IMR-90 (cell line): ENCODE data around the gene HUNK. TPM values are rescaled to one million over a fixed set of nuclear protein-coding genes. Genes with fewer than 3 reads are reported as not detected.
A peak's percentile ranks its signal among the peaks of the same experiment; 100 is the strongest.

ENCODE experiments used
- ATAC-seq: fragments of 200-7000 bp; cut with Tn5 transposase; 2 replicates; pipeline ENCODE4 v1.9.1; 2020; ENCODE audit warnings: low read depth, mild to moderate bottlenecking, moderate library complexity
- BruUV-seq: library from RNA; stranded (reverse); fragments of 400-500 nt; replicated peaks from 2 replicates; lab custom pipeline; 2021; lab: Mats Ljungman, UMichigan
- CTCF ChIA-PET: fragments of 300-600 bp; formaldehyde crosslinking; extraction: SDS; loops from one replicate; lab custom pipeline; 2021; ENCODE audit warnings: antibody characterized with exemption; lab: Yijun Ruan, JAX
- POLR2A ChIA-PET: fragments of 300-600 bp; sonication (Branson Sonifier 250); formaldehyde crosslinking; loops from one replicate; lab custom pipeline; 2022; ENCODE audit warnings: antibody characterized with exemption; ENCODE audit not compliant: unreplicated experiment; lab: Charles Lee
- DNase-seq: peaks from one replicate; pipeline ENCODE4 v3.0.0; 2013
- H2AFZ ChIP-seq: replicated peaks from 2 replicates; pipeline ENCODE3; 2013; ENCODE audit warnings: low read length, mild to moderate bottlenecking; ENCODE audit not compliant: poor library complexity
- H2AK5ac ChIP-seq: 2 replicates; pipeline ENCODE4 v1.6.1; 2013; ENCODE audit warnings: low read depth, low read length, inconsistent platforms
- H2AK9ac ChIP-seq: replicated peaks from 2 replicates; pipeline ENCODE3; 2013; ENCODE audit warnings: mild to moderate bottlenecking, low read depth, low read length, moderate library complexity; ENCODE audit not compliant: poor library complexity
- H2BK120ac ChIP-seq: 2 replicates; pipeline ENCODE4 v1.6.1; 2013; ENCODE audit warnings: low read depth, low read length, inconsistent platforms
- H2BK15ac ChIP-seq: 3 replicates; pipeline ENCODE4 v1.6.1; 2013; ENCODE audit warnings: low read depth, low read length, inconsistent platforms
- H2BK20ac ChIP-seq: 2 replicates; pipeline ENCODE4 v1.6.1; 2013; ENCODE audit warnings: low read depth, mild to moderate bottlenecking, inconsistent platforms, low read length, moderate library complexity
- H2BK5ac ChIP-seq: 2 replicates; pipeline ENCODE4 v1.6.1; 2013; ENCODE audit warnings: mild to moderate bottlenecking, low read depth, low read length, inconsistent platforms; ENCODE audit not compliant: poor library complexity, severe bottlenecking
- H3K14ac ChIP-seq: replicated peaks from 2 replicates; pipeline ENCODE4 v1.6.1; 2013; ENCODE audit warnings: low read depth, low read length, inconsistent platforms
- H3K18ac ChIP-seq: 2 replicates; pipeline ENCODE4 v1.6.1; 2013; ENCODE audit warnings: low read depth, low read length, control low read depth
- H3K23ac ChIP-seq: 2 replicates; pipeline ENCODE4 v1.6.1; 2013; ENCODE audit warnings: low read depth, low read length, inconsistent platforms
- H3K27ac ChIP-seq: 2 replicates; pipeline ENCODE4 v1.5.1; 2013; ENCODE audit warnings: mild to moderate bottlenecking, control low read depth, low read length; ENCODE audit not compliant: insufficient read depth
- H3K27me3 ChIP-seq: 2 replicates; pipeline ENCODE4 v1.6.1; 2013; ENCODE audit warnings: low read length; ENCODE audit not compliant: control insufficient read depth, insufficient read depth
- H3K36me3 ChIP-seq: 2 replicates; pipeline ENCODE4 v1.6.1; 2013; ENCODE audit warnings: low read length, mixed read lengths; ENCODE audit not compliant: control insufficient read depth, insufficient read depth
- H3K4ac ChIP-seq: 2 replicates; pipeline ENCODE4 v1.6.1; 2013; ENCODE audit warnings: low read depth, low read length, inconsistent platforms
- H3K4me1 ChIP-seq: 2 replicates; pipeline ENCODE4 v1.6.1; 2013; ENCODE audit warnings: low read length, mixed read lengths; ENCODE audit not compliant: control insufficient read depth, insufficient read depth
- H3K4me2 ChIP-seq: 2 replicates; pipeline ENCODE4 v1.6.1; 2013; ENCODE audit warnings: low read depth, mild to moderate bottlenecking, control low read depth, low read length, moderate library complexity
- H3K4me3 ChIP-seq: 2 replicates; pipeline ENCODE4 v1.5.1; 2013; ENCODE audit warnings: low read depth, mild to moderate bottlenecking, control low read depth, low read length, moderate library complexity; ENCODE audit not compliant: insufficient read depth
- H3K56ac ChIP-seq: 2 replicates; pipeline ENCODE4 v1.6.1; 2013; ENCODE audit warnings: low read length, inconsistent platforms; ENCODE audit not compliant: insufficient read depth; ENCODE audit errors: extremely low read depth
- H3K79me1 ChIP-seq, 2 experiments: 2 replicates each; pipeline ENCODE4 v1.6.1; 2013; ENCODE audit warnings: low read length in 2 of 2, inconsistent platforms in 1 of 2, low read depth in 1 of 2
- H3K9ac ChIP-seq: 2 replicates; pipeline ENCODE4 v1.6.1; 2013; ENCODE audit warnings: low read depth, low read length, control low read depth
- H3K9me1 ChIP-seq: 2 replicates; pipeline ENCODE4 v1.6.1; 2013; ENCODE audit warnings: low read length, inconsistent platforms; ENCODE audit not compliant: insufficient read depth
- H3K9me3 ChIP-seq: 2 replicates; pipeline ENCODE4 v1.6.1; 2013; ENCODE audit warnings: low read length; ENCODE audit not compliant: control insufficient read depth, insufficient read depth
- H4K20me1 ChIP-seq: 2 replicates; pipeline ENCODE4 v1.6.1; 2013; ENCODE audit warnings: low read length, inconsistent platforms; ENCODE audit not compliant: insufficient read depth
- H4K5ac ChIP-seq: 2 replicates; pipeline ENCODE4 v1.6.1; 2013; ENCODE audit warnings: mild to moderate bottlenecking, low read depth, low read length, control low read depth
- H4K8ac ChIP-seq, 2 experiments: 2 replicates each; pipeline ENCODE4 v1.6.1; 2013; ENCODE audit warnings: low read depth in 2 of 2, low read length in 2 of 2, control low read depth in 1 of 2, inconsistent platforms in 1 of 2
- H4K91ac ChIP-seq: 2 replicates; pipeline ENCODE4 v1.6.1; 2013; ENCODE audit warnings: low read depth, low read length, inconsistent platforms; ENCODE audit not compliant: insufficient read depth
- CEBPB ChIP-seq: IDR thresholded peaks from 2 replicates; pipeline ENCODE4 v1.6.1; 2012; ENCODE audit warnings: low read depth, low read length, improper control_type of control experiment
- CHD1 ChIP-seq: IDR thresholded peaks from 2 replicates; pipeline ENCODE4 v1.6.1; 2012; ENCODE audit warnings: low read depth, low read length, improper control_type of control experiment
- MAFK ChIP-seq: IDR thresholded peaks from 2 replicates; pipeline ENCODE4 v1.6.1; 2012; ENCODE audit warnings: low read depth, low read length, improper control_type of control experiment
- MAZ ChIP-seq: IDR thresholded peaks from 2 replicates; pipeline ENCODE4 v1.6.1; 2012; ENCODE audit warnings: low read depth, mild to moderate bottlenecking, low read length, improper control_type of control experiment, moderate library complexity, borderline replicate concordance
- POLR2A ChIP-seq: IDR thresholded peaks from 2 replicates; pipeline ENCODE4 v1.6.1; 2012; ENCODE audit warnings: mild to moderate bottlenecking, low read depth, low read length
- USF2 ChIP-seq: fragments of 150-350 bp; IDR thresholded peaks from 2 replicates; pipeline ENCODE4 v1.6.1; 2017; ENCODE audit warnings: mild to moderate bottlenecking, antibody characterized with exemption, low read length, low read depth
- WGBS, 2 experiments: methylation state at CpG; one replicate each; pipeline versions ENCODE4 v1.1.5 to v1.1.7; 2013; ENCODE audit warnings: missing lambda C conversion rate in 2 of 2; ENCODE audit not compliant: insufficient read length in 1 of 2; ENCODE audit errors: extremely low coverage in 2 of 2; 5-methylcytosine and 5-hydroxymethylcytosine counted together
- dilution Hi-C: fragments of 300-500 bp; cut with HindIII; formaldehyde crosslinking; loops from one replicate; pipeline ENCODE4 v1.14.3; 2018; ENCODE audit warnings: low sequenced_read_pairs; ENCODE audit not compliant: unreplicated experiment
- in situ Hi-C: fragments of 300-500 bp; cut with MboI; formaldehyde crosslinking; loops from 3 replicates; pipeline ENCODE4 v1.14.3; 2019; ENCODE audit warnings: low sequenced_read_pairs, inconsistent platforms, mixed read lengths
- intact Hi-C: fragments of 100-400 bp; cut with micrococcal nuclease; formaldehyde crosslinking; loops from 2 replicates; pipeline ENCODE4 v1.10.0; 2022
- polyA plus RNA-seq, 3 experiments: library from polyadenylated mRNA; depleted of rRNA; stranded (reverse); fragments of >200 nt; gene quantifications; 2 replicates each; pipeline ENCODE4 v1.2.3, GENCODE V29; 2012; ENCODE audit warnings: low replicate concordance in 1 of 3
- total RNA-seq: library from RNA; depleted of rRNA; stranded (reverse); fragments of >200 nt; gene quantifications from 2 replicates; pipeline ENCODE4 v1.2.3, GENCODE V29; 2012

The HUNK gene
- total and polyA plus RNA-seq, 2 of the 4 experiments (the other 2 are of a cell fraction), result 1.0 to 2.0 TPM

- ATAC-seq, result no peak
- CTCF ChIA-PET, result no interaction called here
These were observed 170.6 kb downstream of the HUNK start for GRCh38 chr21:32043458-32043857.

More at GRCh38 chr21:32043458-32043857, 170.6 kb downstream of the HUNK start:
- in situ Hi-C loops (no loop called here), intact Hi-C loops (no loop called here), dilution Hi-C loops (no loop called here)
- Histone ChIP-seq H2BK15ac (no peak overlapping the region), H4K20me1 (no peaks in the 10 kb centered on the region), H3K79me1 (no peaks in the 10 kb centered on the region), H2BK5ac (no peak overlapping the region), H3K9me1 (no peaks in the 10 kb centered on the region), H3K18ac (no peak overlapping the region), H2AK5ac (no peak overlapping the region), H2BK20ac (no peak overlapping the region), H2AK9ac (no peak overlapping the region), H2AFZ (peak overlapping the region; percentile 49), H2BK120ac (no peak overlapping the region), H3K14ac (no peak overlapping the region), H3K27ac (no peak overlapping the region), H3K4me2 (no peak overlapping the region), H3K4me1 (no peaks in the 10 kb centered on the region), H3K56ac (no peak overlapping the region), H3K4me3 (no peak overlapping the region), H3K4ac (no peak overlapping the region), H3K9ac (no peak overlapping the region), H3K27me3 (no peaks in the 10 kb centered on the region; the same call in 1 of the 2 replicates), H4K91ac (no peak overlapping the region), H4K5ac (no peak overlapping the region), H3K9me3 (peaks cover 4% of the 10 kb centered on the region; the same call in 1 of the 2 replicates), H3K36me3 (no peaks in the 10 kb centered on the region), H3K23ac (no peak overlapping the region), H4K8ac (no peak overlapping the region)
- no TSS peak for BruUV-seq
- POLR2A ChIA-PET, result no interaction called here
- no peak for TF ChIP-seq USF2
- TF ChIP-seq MAZ, result no peak
- TF ChIP-seq CHD1, result no peak
- TF ChIP-seq CEBPB, result no peak
- TF ChIP-seq POLR2A, result no peak
- TF ChIP-seq MAFK, result no peak
- WGBS, 2 experiments, result 83% methylated on average over 10 of the region's 10 CpGs; no CpG with 5 or more reads in 1 of the 2 experiments
- DNase-seq, result no peak
